AG04449 (cell line): ENCODE data around the gene ENTPD8.

Source experiments
- CTCF ChIA-PET: fragments of 350-600 bp; formaldehyde crosslinking; extraction: SDS; loops from one replicate; lab custom pipeline; 2021; ENCODE audit warnings: antibody characterized with exemption; lab: Yijun Ruan, JAX
- POLR2A ChIA-PET: fragments of 400-600, 350-600 bp; formaldehyde crosslinking; extraction: SDS; loops from one replicate; lab custom pipeline; 2020; ENCODE audit warnings: antibody characterized with exemption, inconsistent platforms; lab: Yijun Ruan, JAX
- DNase-seq: peaks from one replicate; pipeline ENCODE4 v3.0.0-alpha.2; 2010; ENCODE audit warnings: low read depth, low spot score
- H3K4me3 ChIP-seq: 2 replicates; pipeline ENCODE4 v1.5.1; 2011; ENCODE audit warnings: low read depth, mild to moderate bottlenecking, control low read depth, low read length
- CTCF ChIP-seq: IDR thresholded peaks from one replicate; pipeline ENCODE4 v1.5.1; 2011; ENCODE audit warnings: mild to moderate bottlenecking, moderate library complexity, low read length, control low read depth, inconsistent platforms; ENCODE audit not compliant: insufficient read depth; ENCODE audit errors: missing control alignments

ENTPD8 gene

GRCh38 chr9:137459152-137459600, 18.0 kb upstream of the ENTPD8 start, which contains the start of gene NSMF:
TSS of gene NSMF (minus strand) at chr9:137459334. CDS start at chr9:137459102, 232 bp downstream.
- CTCF ChIA-PET, result interaction anchor here (1.0 kb wide), 1 partner anchor 15 kb away, joined by 3 read pairs; no protein-coding TSS in a partner anchor
- DNase-seq, result no peak
- no peak for TF ChIP-seq CTCF
- POLR2A ChIA-PET, result interaction anchor here (0.7 to 1.5 kb wide), 4 partner anchors 11 to 219 kb away, joined by 4 read pairs; no protein-coding TSS in a partner anchor
- peak within 1 kb of the TSS; percentile 70 for H3K4me3 ChIP-seq

GRCh38 chr9:137458194-137459151, 17.3 kb upstream of the ENTPD8 start:
- H3K4me3 ChIP-seq, result peak overlapping the region; percentile 70
- DNase-seq, result no peak
- CTCF ChIA-PET, result interaction anchor here (0.8 to 1.0 kb wide), 2 partner anchors 11 to 14 kb away, joined by 3 read pairs; no protein-coding TSS in a partner anchor
- TF ChIP-seq CTCF, result no peak
- POLR2A ChIA-PET, result interaction anchor here (1.0 kb wide), 1 partner anchor 94 kb away, joined by 4 read pairs; no protein-coding TSS in a partner anchor

- peak overlapping the region; percentile 70 for H3K4me3 ChIP-seq
- no peak for DNase-seq
- no peak for TF ChIP-seq CTCF
- ChIA-PET POLR2A (interaction anchor here (1.1 kb wide), 1 partner anchor 34 kb away, joined by 3 read pairs; the partner anchor contains the start of genes EXD3 and NOXA1), CTCF (interaction anchor here (0.8 to 5.3 kb wide), 5 partner anchors 10 to 77 kb away, joined by 3 to 25 read pairs (median 3); partner anchors contain the start of genes EXD3 and NOXA1)
Measured at GRCh38 chr9:137457406-137458193, 16.4 kb upstream of the ENTPD8 start.

- ChIA-PET POLR2A (interaction anchor here (1.1 kb wide), 1 partner anchor 34 kb away, joined by 3 read pairs; the partner anchor contains the start of genes EXD3 and NOXA1), CTCF (interaction anchor here (0.9 to 5.3 kb wide), 4 partner anchors 10 to 78 kb away, joined by 3 to 25 read pairs (median 4); partner anchors contain the start of genes EXD3 and NOXA1)
- no peak for TF ChIP-seq CTCF
- H3K4me3 ChIP-seq, result peak overlapping the region; percentile 15
- no peak for DNase-seq
Measured at GRCh38 chr9:137456864-137457405, 15.8 kb upstream of the ENTPD8 start.

- ChIA-PET CTCF (interaction anchor here (1.1 to 5.3 kb wide), 3 partner anchors 11 to 78 kb away, joined by 3 to 25 read pairs (median 4); partner anchors contain the start of genes EXD3 and NOXA1), POLR2A (interaction anchor here (1.1 kb wide), 1 partner anchor 33 kb away, joined by 3 read pairs; the partner anchor contains the start of genes EXD3 and NOXA1)
- H3K4me3 ChIP-seq, result peak overlapping the region; percentile 15; the same call in 1 of the 2 replicates
Measured at GRCh38 chr9:137456061-137456863, 15.1 kb upstream of the ENTPD8 start.

More at GRCh38 chr9:137456061-137456863, 15.1 kb upstream of the ENTPD8 start:
- no peak for DNase-seq
- no peak for TF ChIP-seq CTCF
